Suprapubic skin (tissue), 4 donors: ENCODE results near the gene CTXN1. TPM values are rescaled to one million over a fixed set of nuclear protein-coding genes. Genes with fewer than 3 reads are reported as not detected.

Experiments used
- DNase-seq, 2 donors: peaks; one replicate each; pipeline ENCODE4 v3.0.0-alpha.2; 2019; ENCODE audit warnings: low spot score in 2 of 2
- H3K27ac ChIP-seq: fragments of 200-600 bp; sonication (generic); one replicate; pipeline ENCODE4 v1.5.1; 2019
- H3K27me3 ChIP-seq: fragments of 200-600 bp; sonication (generic); one replicate; pipeline ENCODE4 v1.5.1; 2019
- H3K36me3 ChIP-seq: fragments of 200-600 bp; sonication (generic); one replicate; pipeline ENCODE4 v1.5.1; 2019
- H3K4me1 ChIP-seq: fragments of 200-600 bp; sonication (generic); one replicate; pipeline ENCODE4 v1.5.1; 2019
- H3K4me3 ChIP-seq: fragments of 200-600 bp; sonication (generic); one replicate; pipeline ENCODE4 v1.5.1; 2019; ENCODE audit warnings: mild to moderate bottlenecking
- H3K9me3 ChIP-seq: fragments of 200-600 bp; sonication (generic); one replicate; pipeline ENCODE4 v1.5.1; 2019
- CTCF ChIP-seq, 2 donors: fragments of 200-600 bp in 1 of 2; fragments of 450-650 bp in 1 of 2; sonication (generic) in 1 of 2; IDR thresholded peaks; one replicate each; pipeline ENCODE4 v1.5.1; 2016 to 2019; ENCODE audit warnings: antibody characterized with exemption in 2 of 2, mild to moderate bottlenecking in 1 of 2, moderate library complexity in 1 of 2
- EP300 ChIP-seq: sonication (generic); formaldehyde crosslinking; IDR thresholded peaks from one replicate; pipeline ENCODE4 v1.6.1; 2017; ENCODE audit warnings: antibody characterized with exemption
- POLR2A ChIP-seq, 2 donors: fragments of 450-650 bp; IDR thresholded peaks; one replicate each; pipeline ENCODE4 v1.6.1; 2017; ENCODE audit warnings: antibody characterized with exemption in 2 of 2, mild to moderate bottlenecking in 2 of 2, moderate library complexity in 2 of 2
- POLR2AphosphoS5 ChIP-seq, 3 donors: sonication (generic); formaldehyde crosslinking; IDR thresholded peaks; one replicate each; pipeline ENCODE4 v1.6.1; 2017; ENCODE audit warnings: antibody characterized with exemption in 3 of 3
- WGBS: methylation state at CpG from one replicate; pipeline ENCODE4 v1.1.5; 2018; 5-methylcytosine and 5-hydroxymethylcytosine counted together
- total RNA-seq, 4 donors: library from RNA; depleted of rRNA; stranded (reverse); fragments of >200 nt; gene quantifications; one replicate each; pipeline ENCODE4 v1.1.0, GENCODE V29; 2016

CTXN1 gene
- total RNA-seq, 4 donors from 2014 or later, result 1.2 to 3.6 (median 2.6) TPM

- H3K36me3 ChIP-seq, result peaks cover 16% of the 10 kb centered on the region
- no peak for TF ChIP-seq POLR2A (IDR thresholded peaks at IDR 0.05)
- no peak for TF ChIP-seq EP300
- no peak for TF ChIP-seq CTCF (IDR thresholded peaks at IDR 0.05)
- no peak for TF ChIP-seq POLR2AphosphoS5 (IDR thresholded peaks at IDR 0.05)
- H3K27ac ChIP-seq, result no peak overlapping the region
- WGBS, result 80% methylated on average over 16 of the region's 31 CpGs
- DNase-seq, result peak in 1 of 2 donors; percentile 66
- H3K27me3 ChIP-seq, result peaks cover 7% of the 10 kb centered on the region
- H3K4me3 ChIP-seq, result no peak overlapping the region
- no peaks in the 10 kb centered on the region for H3K9me3 ChIP-seq
- peaks cover 86% of the 10 kb centered on the region for H3K4me1 ChIP-seq
Observed at GRCh38 chr19:7923295-7924191, 2.4 kb downstream of the CTXN1 start.

DNA sequence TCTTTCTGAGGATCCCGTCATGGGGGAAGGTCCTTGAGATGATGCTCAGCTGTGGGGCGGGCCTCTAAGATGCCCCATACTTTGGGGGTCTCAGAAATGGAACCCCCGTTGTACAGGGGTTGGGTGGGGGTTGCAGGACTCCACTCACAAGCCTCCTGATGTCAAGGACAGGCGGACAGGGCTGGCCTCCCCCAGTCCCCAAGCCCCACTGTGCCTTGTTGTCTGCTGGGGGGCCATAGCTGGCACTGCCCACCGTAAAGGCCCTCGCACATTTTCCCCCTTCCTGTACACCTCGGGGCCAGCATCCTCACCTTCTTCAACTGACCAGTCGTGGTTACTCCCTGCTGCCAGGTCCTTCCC is 3.1 kb downstream of the CTXN1 start:
- no peak for TF ChIP-seq POLR2A (IDR thresholded peaks at IDR 0.05)
- TF ChIP-seq CTCF (IDR thresholded peaks at IDR 0.05), result no peak
- TF ChIP-seq POLR2AphosphoS5 (IDR thresholded peaks at IDR 0.05), result no peak
- TF ChIP-seq EP300, result no peak
- Histone ChIP-seq H3K4me3 (no peak overlapping the region), H3K9me3 (no peaks in the 10 kb centered on the region), H3K27ac (no peak overlapping the region), H3K27me3 (peaks cover 13% of the 10 kb centered on the region), H3K36me3 (peaks cover 16% of the 10 kb centered on the region), H3K4me1 (peaks cover 86% of the 10 kb centered on the region)
- no peak for DNase-seq
- 93% methylated on average over 6 of the region's 8 CpGs for WGBS

GRCh38 chr19:7921967-7922835 is 3.7 kb downstream of the CTXN1 start:
- H3K4me3 ChIP-seq, result peak overlapping the region; percentile 77
- WGBS, result 93% methylated on average over 8 of the region's 31 CpGs
- no peak overlapping the region for H3K27ac ChIP-seq
- H3K4me1 ChIP-seq, result peaks cover 86% of the 10 kb centered on the region
- H3K27me3 ChIP-seq, result peaks cover 19% of the 10 kb centered on the region
- H3K36me3 ChIP-seq, result peaks cover 16% of the 10 kb centered on the region
- DNase-seq, result no peak
- H3K9me3 ChIP-seq, result no peaks in the 10 kb centered on the region
- no peak for TF ChIP-seq EP300
- TF ChIP-seq CTCF (IDR thresholded peaks at IDR 0.05), result no peak
- TF ChIP-seq POLR2A (IDR thresholded peaks at IDR 0.05), result no peak
- TF ChIP-seq POLR2AphosphoS5 (IDR thresholded peaks at IDR 0.05), result no peak

DNA sequence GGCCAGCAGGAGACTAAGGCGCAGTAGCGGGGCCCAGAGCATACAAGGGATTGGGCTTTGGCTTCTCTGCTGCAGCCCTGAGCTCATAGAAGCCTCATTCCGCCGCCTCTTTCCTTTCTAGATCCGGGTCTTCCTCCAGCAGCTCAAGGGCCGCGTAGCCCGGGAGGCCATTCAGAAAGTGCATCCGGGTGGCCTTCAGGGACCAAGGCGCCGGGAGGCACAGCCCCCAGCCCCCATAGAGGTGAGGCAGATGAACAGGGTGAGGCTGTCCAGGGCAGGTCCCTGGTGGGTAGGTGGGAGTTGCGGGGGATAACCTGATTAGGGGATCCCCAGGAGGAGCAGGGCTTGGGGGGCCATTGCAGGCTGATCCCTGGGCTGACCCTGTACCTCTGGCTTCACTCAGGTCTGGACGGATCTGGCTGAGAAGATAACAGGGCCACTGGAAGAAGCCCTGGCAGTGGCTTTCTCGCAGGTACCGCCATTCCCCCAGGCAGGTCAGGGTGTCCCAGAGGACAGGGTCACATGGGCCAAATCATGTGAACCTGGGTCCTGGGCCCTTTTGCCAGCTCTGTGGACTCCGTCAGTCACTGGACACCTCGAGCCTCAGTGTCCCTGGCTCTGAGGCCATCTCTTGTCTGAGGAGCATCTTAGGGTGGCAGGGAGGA is 4.5 kb downstream of the CTXN1 start:
- H3K9me3 ChIP-seq, result no peaks in the 10 kb centered on the region
- H3K4me1 ChIP-seq, result peaks cover 86% of the 10 kb centered on the region
- TF ChIP-seq CTCF (IDR thresholded peaks at IDR 0.05) (no peak), POLR2AphosphoS5 (IDR thresholded peaks at IDR 0.05) (no peak), EP300 (no peak), POLR2A (IDR thresholded peaks at IDR 0.05) (no peak)
- H3K36me3 ChIP-seq, result peaks cover 16% of the 10 kb centered on the region
- peak overlapping the region; percentile 90 for H3K27ac ChIP-seq
- no peak for DNase-seq
- peaks cover 27% of the 10 kb centered on the region for H3K27me3 ChIP-seq
- peak overlapping the region; percentile 77 for H3K4me3 ChIP-seq
- 10% methylated on average over 2 of the region's 17 CpGs for WGBS
